Smooth muscle cell (in vitro differentiated cells): ENCODE measurements around the gene CKM. TPM values are rescaled to one million over a fixed set of nuclear protein-coding genes. Genes with fewer than 3 reads are reported as not detected.

Experiments used
- DNase-seq: peaks from one replicate; lab custom pipeline; 2025; ENCODE audit not compliant: unreplicated experiment; lab: John Stamatoyannopoulos, UW
- H2AFZ ChIP-seq: fragments of 200-600 bp; sonication (generic); 2 replicates; pipeline ENCODE4 v1.6.0; 2016; ENCODE audit warnings: antibody characterized with exemption, low read depth, mild to moderate bottlenecking
- H3F3A ChIP-seq: fragments of 200-600 bp; sonication (generic); 2 replicates; pipeline ENCODE4 v1.6.0; 2017; ENCODE audit warnings: antibody characterized with exemption, low read depth
- H3K27ac ChIP-seq: fragments of 200-600 bp; sonication (generic); 2 replicates; pipeline ENCODE4 v1.5.1; 2016; ENCODE audit warnings: low read depth, mild to moderate bottlenecking
- H3K27me3 ChIP-seq: fragments of 200-600 bp; sonication (generic); 2 replicates; pipeline ENCODE4 v1.6.1; 2016; ENCODE audit warnings: low read depth, mild to moderate bottlenecking
- H3K36me3 ChIP-seq: fragments of 200-600 bp; sonication (generic); 2 replicates; pipeline ENCODE4 v1.5.1; 2016; ENCODE audit warnings: low read depth
- H3K4me1 ChIP-seq: fragments of 200-600 bp; sonication (generic); 2 replicates; pipeline ENCODE4 v1.5.1; 2016; ENCODE audit warnings: low read depth
- H3K4me2 ChIP-seq: fragments of 200-600 bp; sonication (generic); 2 replicates; pipeline ENCODE4 v1.6.0; 2016; ENCODE audit warnings: mild to moderate bottlenecking
- H3K4me3 ChIP-seq: fragments of 200-600 bp; sonication (generic); 2 replicates; pipeline ENCODE4 v1.5.1; 2016; ENCODE audit warnings: mild to moderate bottlenecking
- H3K79me2 ChIP-seq: fragments of 200-600 bp; sonication (generic); 2 replicates; pipeline ENCODE4 v1.6.0; 2016; ENCODE audit warnings: low read depth, mild to moderate bottlenecking
- H3K9ac ChIP-seq: fragments of 200-600 bp; sonication (generic); 2 replicates; pipeline ENCODE4 v1.6.0; 2016; ENCODE audit warnings: low read depth
- H3K9me3 ChIP-seq: fragments of 200-600 bp; sonication (generic); replicated peaks from 2 replicates; pipeline ENCODE4 v1.5.1; 2016; ENCODE audit warnings: low read depth
- H4K20me1 ChIP-seq: fragments of 200-600 bp; sonication (generic); 2 replicates; pipeline ENCODE4 v1.6.0; 2016; ENCODE audit warnings: low read depth
- CTCF ChIP-seq: fragments of 200-600 bp; sonication (generic); IDR thresholded peaks from 2 replicates; pipeline ENCODE4 v1.5.1; 2017; ENCODE audit warnings: borderline replicate concordance, mild to moderate bottlenecking, antibody characterized with exemption; ENCODE audit not compliant: insufficient read depth, poor library complexity, severe bottlenecking
- WGBS: methylation state at CpG from one replicate; pipeline ENCODE4 v1.1.7; 2016; ENCODE audit warnings: low lambda C conversion rate; 5-methylcytosine and 5-hydroxymethylcytosine counted together
- polyA plus RNA-seq: library from polyadenylated mRNA; unstranded; fragments of >200 nt; fragmentation: Nextera tagmentation; extraction: Ambion mirVana; gene quantifications from 2 replicates; pipeline ENCODE4 v1.2.1, GENCODE V29; 2016
- total RNA-seq: library from RNA; depleted of rRNA; stranded (reverse); fragments of >200 nt; gene quantifications from 2 replicates; pipeline ENCODE4 v1.2.3, GENCODE V29; 2014

Gene CKM
- total and polyA plus RNA-seq, 2 experiments from 2014 or later, result not detected

DNA sequence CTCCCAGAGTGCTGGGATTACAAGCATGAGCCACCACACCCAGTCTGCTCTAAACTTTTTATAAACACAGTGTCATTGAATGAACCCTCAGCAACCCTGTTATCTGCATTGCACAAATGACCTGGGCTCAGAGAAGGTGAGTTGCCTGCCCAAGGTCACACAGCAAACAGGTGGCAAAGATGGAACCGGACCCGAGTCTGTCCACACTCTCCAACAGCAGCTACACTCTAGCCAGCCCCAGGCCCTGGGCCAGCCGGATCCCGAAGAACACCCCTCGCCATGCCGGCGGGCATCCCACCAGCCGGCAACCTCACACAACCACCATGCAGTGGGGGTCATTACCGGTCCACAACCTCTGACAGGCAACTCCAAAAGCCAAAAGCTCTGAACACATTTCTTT lies 33.2 kb upstream of the CKM start:
- Histone ChIP-seq H3K27me3 (no peaks in the 10 kb centered on the region), H3F3A (no peaks in the 10 kb centered on the region), H3K4me1 (no peaks in the 10 kb centered on the region), H3K4me3 (no peak overlapping the region), H4K20me1 (no peaks in the 10 kb centered on the region), H3K36me3 (no peaks in the 10 kb centered on the region), H3K9me3 (no peaks in the 10 kb centered on the region), H3K4me2 (no peak overlapping the region), H3K79me2 (no peaks in the 10 kb centered on the region), H3K9ac (no peak overlapping the region), H2AFZ (no peak overlapping the region), H3K27ac (no peak overlapping the region)
- no peak for DNase-seq
- 94% methylated on average over 9 of the region's 9 CpGs for WGBS
- TF ChIP-seq CTCF, result no peak

DNA sequence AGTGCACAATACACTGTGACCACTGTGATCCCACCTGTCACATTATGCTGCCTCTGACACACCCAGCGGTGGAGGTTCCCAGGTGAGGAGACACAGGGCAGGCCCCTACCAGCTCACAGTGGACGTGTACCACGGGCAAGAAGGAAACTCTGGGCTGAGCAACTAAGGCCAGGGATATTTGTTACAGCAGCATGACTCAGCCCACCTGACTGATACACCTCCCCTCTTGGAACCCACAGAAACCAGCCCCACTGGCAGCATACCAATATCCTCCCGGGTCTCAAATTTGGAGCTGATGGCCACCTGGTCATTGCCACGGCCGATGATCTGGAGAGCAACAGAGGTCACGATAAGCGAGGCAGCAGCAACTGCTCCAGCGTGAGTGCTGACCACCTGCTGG lies 32.7 kb upstream of the CKM start:
- no peak overlapping the region for H3K27ac ChIP-seq
- H3K27me3 ChIP-seq, result no peaks in the 10 kb centered on the region
- TF ChIP-seq CTCF, result no peak
- no peak overlapping the region for H3K9ac ChIP-seq
- H3K4me3 ChIP-seq, result no peak overlapping the region
- H3K4me1 ChIP-seq, result no peaks in the 10 kb centered on the region
- no peaks in the 10 kb centered on the region for H3F3A ChIP-seq
- H4K20me1 ChIP-seq, result no peaks in the 10 kb centered on the region
- H3K4me2 ChIP-seq, result no peak overlapping the region
- no peaks in the 10 kb centered on the region for H3K79me2 ChIP-seq
- no peaks in the 10 kb centered on the region for H3K9me3 ChIP-seq
- no peaks in the 10 kb centered on the region for H3K36me3 ChIP-seq
- 96% methylated on average over 9 of the region's 9 CpGs for WGBS
- DNase-seq, result no peak
- no peak overlapping the region for H2AFZ ChIP-seq

DNA sequence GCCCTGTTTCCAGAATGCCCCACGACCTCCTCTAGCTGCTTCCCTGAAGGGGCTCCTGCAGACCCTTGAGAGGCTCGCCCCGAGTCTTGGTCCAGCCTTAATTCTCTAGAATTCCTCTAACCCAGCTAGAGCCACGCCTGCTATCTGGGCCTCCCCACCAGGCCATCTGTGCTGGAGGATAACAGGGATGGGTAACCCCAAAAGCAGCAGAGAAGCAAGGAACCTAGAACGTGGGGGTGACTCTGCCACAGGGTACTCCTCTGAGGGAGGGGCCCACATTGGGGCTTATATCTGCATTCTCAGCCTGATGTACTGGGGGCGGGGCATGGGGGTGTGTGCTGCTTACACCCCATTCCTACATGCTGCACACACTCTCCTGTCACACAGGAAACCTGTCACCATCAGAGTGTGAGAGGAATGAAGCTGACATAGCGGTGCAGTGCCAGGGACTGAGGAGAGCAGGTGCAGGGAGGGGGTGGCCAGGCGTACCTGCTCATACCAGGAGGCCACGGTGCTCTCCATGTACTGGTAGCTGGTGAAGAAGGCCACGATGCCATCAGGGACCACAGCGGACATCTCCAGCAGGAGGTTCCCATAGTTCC lies 31.7 kb upstream of the CKM start:
- H3K36me3 ChIP-seq, result no peaks in the 10 kb centered on the region
- no peaks in the 10 kb centered on the region for H4K20me1 ChIP-seq

More for the DNA sequence above, 31.7 kb upstream of the CKM start:
- Histone ChIP-seq H2AFZ (no peak overlapping the region), H3K27me3 (no peaks in the 10 kb centered on the region), H3K4me1 (no peaks in the 10 kb centered on the region), H3K9ac (no peak overlapping the region), H3K4me3 (no peak overlapping the region), H3K27ac (no peak overlapping the region), H3K4me2 (no peak overlapping the region), H3K79me2 (no peaks in the 10 kb centered on the region), H3K9me3 (no peaks in the 10 kb centered on the region), H3F3A (no peaks in the 10 kb centered on the region)
- DNase-seq, result no peak
- no peak for TF ChIP-seq CTCF
- 95% methylated on average over 11 of the region's 11 CpGs for WGBS
